ENCODE measurements around the gene TSACC.
"Not testable (repeated sequence)": the region's sequence is repeated elsewhere in the genome, so short reads cannot be mapped to it uniquely, and the experiment has no call there.

TSACC gene

GRCh38 chr1:156346035-156346434 is 7.7 kb downstream of the TSACC start:
- DNase-seq (ENCODE audit: low read depth in 2 of 2), result not testable (repeated sequence)

DNA sequence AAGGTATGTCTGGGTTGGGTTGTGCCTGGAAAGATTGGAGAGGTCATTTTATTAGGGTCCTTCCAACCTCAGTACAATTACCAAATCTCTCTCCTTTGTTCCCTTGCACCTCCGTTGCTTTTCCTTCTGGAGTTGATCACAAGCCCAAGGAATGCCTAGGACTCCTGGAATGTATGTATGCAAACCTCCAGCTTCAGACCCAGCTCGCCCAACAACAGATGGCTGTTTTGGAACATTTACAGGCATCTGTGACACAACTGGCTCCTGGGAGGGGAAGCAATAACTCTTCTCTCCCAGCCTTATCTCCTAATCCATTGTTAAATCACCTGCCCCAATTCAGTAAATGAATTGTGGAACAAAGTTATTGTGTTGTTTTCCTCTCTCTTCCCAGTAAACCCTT is 8.3 kb downstream of the TSACC start:
- no peak for DNase-seq (ENCODE audit: low read depth in 2 of 2)

GRCh38 chr1:156347331-156347730 is 9.0 kb downstream of the TSACC start:
- no peak for DNase-seq (ENCODE audit: low read depth in 2 of 2)

- not testable (repeated sequence) for DNase-seq (ENCODE audit: low read depth in 2 of 2)
Measured at GRCh38 chr1:156352481-156352880, 14.2 kb downstream of the TSACC start.

DNA sequence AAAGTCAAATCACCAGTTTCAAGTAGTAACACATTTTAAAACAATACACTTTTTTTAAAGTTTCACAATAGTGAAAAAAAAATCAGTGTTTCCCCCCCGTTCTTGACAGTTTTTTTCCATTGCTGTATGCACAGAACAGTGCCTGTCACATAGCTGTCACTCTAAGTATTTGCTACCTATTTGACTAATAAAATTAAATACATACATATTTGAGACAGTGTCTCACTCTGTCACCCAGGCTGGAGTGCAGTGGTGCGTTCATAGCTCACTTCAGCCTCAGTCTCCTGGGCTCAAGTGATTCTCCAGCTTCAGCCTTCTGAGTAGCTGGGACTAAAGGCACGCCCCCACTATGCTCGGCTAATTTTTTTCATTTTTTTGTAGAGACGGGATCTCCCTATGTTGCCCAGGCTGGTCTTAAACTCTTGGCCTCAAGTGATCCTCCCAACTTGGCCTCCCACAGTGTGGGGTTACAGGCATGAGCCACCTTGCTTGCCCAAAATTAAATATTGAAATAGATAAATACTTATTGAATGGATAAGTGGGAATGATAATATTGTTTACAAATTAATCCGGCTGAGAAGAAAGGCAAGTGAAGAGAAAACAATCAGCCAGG is 18.0 kb downstream of the TSACC start:
- no peak for DNase-seq (ENCODE audit: low read depth in 2 of 2)

- DNase-seq (ENCODE audit: low read depth in 2 of 2), result peak; percentile 49 to 55
Measured at GRCh38 chr1:156356875-156357534, 18.7 kb downstream of the TSACC start.

DNA sequence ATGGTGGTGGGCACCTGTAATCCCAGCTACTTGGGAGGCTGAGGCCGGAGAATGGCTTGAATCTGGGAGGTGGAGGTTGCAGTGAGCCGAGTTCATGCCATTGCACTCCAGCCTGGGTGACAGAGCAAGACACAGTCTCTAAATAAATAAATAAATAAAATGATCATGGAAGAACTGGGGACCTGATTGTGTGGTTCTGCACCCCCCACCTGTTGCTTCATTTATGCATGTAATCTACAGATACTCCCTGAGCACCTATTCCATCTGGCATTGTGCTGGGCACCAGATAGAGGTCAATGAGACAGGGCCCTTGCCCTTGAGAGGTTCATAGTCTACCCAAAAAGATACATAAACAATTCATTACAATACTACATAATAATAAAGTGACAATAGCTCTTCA is 19.7 kb downstream of the TSACC start:
- no peak for DNase-seq (ENCODE audit: low read depth in 2 of 2)

DNA sequence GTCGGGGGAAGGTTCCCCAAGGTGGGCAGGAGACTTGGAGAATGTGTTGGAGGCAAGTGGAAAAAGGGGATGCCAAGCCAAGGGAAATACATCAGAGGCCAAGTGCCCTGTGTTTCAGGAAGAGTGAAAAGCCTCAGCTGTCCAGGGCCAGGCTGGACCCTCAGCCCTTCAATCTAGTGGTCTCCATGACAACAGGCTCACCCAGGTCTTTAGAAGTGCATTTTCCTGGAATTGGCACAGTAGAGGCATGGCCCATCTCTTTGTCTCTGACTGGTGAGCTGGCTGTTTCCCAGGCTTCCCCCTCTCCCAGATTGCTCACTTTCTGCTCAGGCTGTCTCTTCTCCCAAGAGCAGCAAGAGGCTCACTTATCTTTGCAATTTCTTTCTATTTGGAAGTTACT is 20.3 kb downstream of the TSACC start:
- DNase-seq (ENCODE audit: low read depth in 2 of 2), result no peak

- no peak for DNase-seq (ENCODE audit: low read depth in 2 of 2)
Measured at GRCh38 chr1:156359249-156359648, 20.9 kb downstream of the TSACC start.

DNA sequence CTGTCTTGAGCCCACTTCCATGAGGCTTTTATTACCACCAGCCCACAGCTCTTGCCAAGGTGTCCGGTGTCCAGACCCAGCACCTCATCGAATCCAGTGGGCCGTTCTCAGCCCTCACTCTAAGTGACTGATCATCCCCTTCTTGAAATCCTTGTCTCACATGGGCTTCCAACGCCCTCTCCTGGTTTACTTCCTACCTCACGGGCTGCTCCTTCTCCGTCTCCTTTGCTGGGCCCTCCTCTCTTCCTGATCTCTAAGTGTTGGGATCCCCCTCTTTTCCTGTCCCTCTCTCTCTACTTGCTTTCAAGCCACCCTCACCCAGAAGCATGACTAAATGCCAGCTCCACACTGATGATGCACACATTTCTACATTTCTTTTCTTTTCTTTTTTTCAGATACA is 21.6 kb downstream of the TSACC start:
- no peak for DNase-seq (ENCODE audit: low read depth in 2 of 2)

- DNase-seq (ENCODE audit: low read depth in 2 of 2), result no peak
Measured at GRCh38 chr1:156360534-156360933, 22.2 kb downstream of the TSACC start.

- DNase-seq (ENCODE audit: low read depth in 2 of 2), result no peak
Measured at GRCh38 chr1:156365754-156366153, 27.4 kb downstream of the TSACC start.

- DNase-seq (ENCODE audit: low read depth in 2 of 2), result no peak
Measured at GRCh38 chr1:156366378-156367166, 28.2 kb downstream of the TSACC start.

- no peak for DNase-seq (ENCODE audit: low read depth in 2 of 2)
Measured at GRCh38 chr1:156367383-156368156, 29.2 kb downstream of the TSACC start.

DNA sequence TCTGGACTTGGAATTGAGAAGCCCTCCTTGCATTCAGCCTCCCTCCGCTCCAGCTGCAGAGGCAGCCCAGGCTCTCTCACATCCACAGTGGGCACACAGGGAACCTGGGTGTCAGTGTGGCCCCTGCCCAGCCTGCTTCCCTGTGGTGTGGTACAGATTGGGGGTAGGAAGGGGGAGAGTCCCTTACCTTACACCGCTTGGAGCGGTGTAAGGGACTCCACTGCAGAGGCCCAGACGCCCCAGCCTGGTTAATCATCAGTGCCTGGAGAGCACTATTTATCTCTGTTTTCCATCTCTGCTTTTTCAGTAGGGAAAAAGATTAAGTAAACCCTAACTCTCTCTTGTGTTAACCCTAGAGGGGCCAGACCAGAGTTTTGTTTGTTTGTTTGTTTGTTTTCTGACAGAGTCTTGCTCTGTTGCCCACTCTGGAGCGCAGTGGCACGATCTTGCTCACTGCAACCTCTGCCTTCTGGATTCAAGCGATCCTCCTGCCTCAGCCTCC is 29.9 kb downstream of the TSACC start:
- no peak for DNase-seq (ENCODE audit: low read depth in 2 of 2)

- DNase-seq (ENCODE audit: low read depth in 2 of 2), result no peak
Measured at GRCh38 chr1:156368889-156369684, 30.8 kb downstream of the TSACC start, which contains the start of gene RHBG. Gene RHBG, plus strand, starts transcription at chr1:156369211. Its CDS starts 39 bp downstream, at chr1:156369250.

GRCh38 chr1:156369685-156370286 is 31.5 kb downstream of the TSACC start:
- DNase-seq (ENCODE audit: low read depth in 2 of 2), result not testable (repeated sequence)

- no peak for DNase-seq (ENCODE audit: low read depth in 2 of 2)
Measured at GRCh38 chr1:156371553-156372264, 33.4 kb downstream of the TSACC start.

DNA sequence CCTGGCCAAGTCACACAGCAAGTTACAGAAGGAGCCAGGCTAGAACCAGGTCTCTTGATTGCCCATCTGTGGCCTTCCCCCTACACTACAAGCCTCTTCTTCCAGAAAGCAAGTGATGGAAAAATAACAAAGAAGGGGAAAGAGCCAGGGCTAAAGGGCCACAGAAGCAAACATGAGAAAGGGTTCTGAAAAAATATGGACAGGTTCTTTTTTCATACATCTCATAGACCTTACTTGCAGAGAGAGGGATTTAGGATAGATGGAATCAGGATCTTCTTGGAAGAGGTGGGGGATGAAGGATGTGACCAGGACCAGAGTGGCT is 33.9 kb downstream of the TSACC start:
- no peak for DNase-seq (ENCODE audit: low read depth in 2 of 2)

- no peak for DNase-seq (ENCODE audit: low read depth in 2 of 2)
Measured at GRCh38 chr1:156372876-156373275, 34.5 kb downstream of the TSACC start.
